PFSK-1 (cell line): ENCODE data around the gene C1orf122.

Experiments used
- POLR2AphosphoS5 ChIP-seq: IDR thresholded peaks from 2 replicates; pipeline ENCODE4 v1.6.1; 2012; ENCODE audit warnings: low read depth, mild to moderate bottlenecking, control low read depth, low read length, moderate library complexity
- REST ChIP-seq, 2 experiments: IDR thresholded peaks; 2 replicates each; pipeline versions ENCODE4 v1.6.1 to v1.8.0; 2011 to 2012; ENCODE audit warnings: low read depth in 2 of 2, low read length in 2 of 2, control low read depth in 1 of 2, inconsistent platforms in 1 of 2, mild to moderate bottlenecking in 1 of 2, moderate library complexity in 1 of 2; ENCODE audit not compliant: insufficient read depth in 1 of 2
- SIN3A ChIP-seq: IDR thresholded peaks from 2 replicates; pipeline ENCODE4 v1.6.1; 2012; ENCODE audit warnings: mild to moderate bottlenecking, low read length, moderate library complexity, borderline replicate concordance; ENCODE audit not compliant: insufficient read depth
- TAF1 ChIP-seq: IDR thresholded peaks from 2 replicates; pipeline ENCODE4 v1.6.1; 2012; ENCODE audit warnings: low read length, control low read depth, borderline replicate concordance; ENCODE audit not compliant: insufficient read depth

GRCh38 chr1:37811027-37811655 lies 3.6 kb downstream of the C1orf122 start:
- TF ChIP-seq TAF1 (no peak), POLR2AphosphoS5 (no peak), SIN3A (no peak), REST (IDR thresholded peaks at IDR 0.05; ENCODE audit: insufficient read depth in 1 of 2, low read depth in 2 of 2, low read length in 2 of 2) (0 out of 4 replicates have a peak, but pooled peaks of 1 of the 2 experiments have one; percentile 20)
